Glutamatergic neuron (in vitro differentiated cells): Measurements from ENCODE around the gene SESTD1. TPM values are rescaled to one million over a fixed set of nuclear protein-coding genes. Genes with fewer than 3 reads are reported as not detected.

Source experiments
- DNase-seq: peaks from one replicate; pipeline ENCODE4 v3.0.0; 2022
- H3K27ac Mint-ChIP-seq: one replicate; pipeline ENCODE4 v1.8.0; 2020; ENCODE audit warnings: mild to moderate bottlenecking, mixed read lengths, inconsistent platforms; ENCODE audit not compliant: unreplicated experiment
- H3K27me3 Mint-ChIP-seq: one replicate; pipeline ENCODE4 v1.8.0; 2020; ENCODE audit warnings: mild to moderate bottlenecking, moderate library complexity, mixed read lengths, inconsistent platforms; ENCODE audit not compliant: unreplicated experiment
- H3K36me3 Mint-ChIP-seq: one replicate; pipeline ENCODE4 v1.8.0; 2020; ENCODE audit warnings: mild to moderate bottlenecking, mixed read lengths, inconsistent platforms; ENCODE audit not compliant: unreplicated experiment
- H3K4me1 Mint-ChIP-seq: one replicate; pipeline ENCODE4 v1.8.0; 2020; ENCODE audit warnings: mild to moderate bottlenecking, low read depth, mixed read lengths, inconsistent platforms; ENCODE audit not compliant: unreplicated experiment
- H3K4me3 Mint-ChIP-seq: one replicate; pipeline ENCODE4 v1.8.0; 2020; ENCODE audit warnings: mild to moderate bottlenecking, mixed read lengths, inconsistent platforms; ENCODE audit not compliant: unreplicated experiment
- H3K9me3 Mint-ChIP-seq: one replicate; pipeline ENCODE4 v1.8.0; 2020; ENCODE audit warnings: mild to moderate bottlenecking, moderate library complexity, mixed read lengths, inconsistent platforms; ENCODE audit not compliant: unreplicated experiment
- CTCF ChIP-seq: fragments of 200-600 bp; sonication (generic); IDR thresholded peaks from one replicate; pipeline ENCODE4 v1.5.0; 2021; ENCODE audit not compliant: partially characterized antibody, unreplicated experiment
- total RNA-seq: library from RNA; stranded (reverse); fragmentation: NEBNext Ultra II Directional; extraction: Animal tissue kit (Norgen Biotek cat#: 25700); gene quantifications from one replicate; pipeline ENCODE4 v1.2.1, GENCODE V29; 2021; ENCODE audit not compliant: unreplicated experiment

Gene SESTD1
- total RNA-seq, 1 donor from 2014 or later = 152 TPM

GRCh38 chr2:179195141-179195540, 69.5 kb downstream of the SESTD1 start:
- no peak overlapping the region for H3K4me3 Mint-ChIP-seq
- no peak for TF ChIP-seq CTCF
- no peaks in the 10 kb centered on the region for H3K4me1 Mint-ChIP-seq
- peaks cover 5% of the 10 kb centered on the region for H3K9me3 Mint-ChIP-seq
- no peak for DNase-seq
- H3K36me3 Mint-ChIP-seq = peaks cover 19% of the 10 kb centered on the region
- H3K27ac Mint-ChIP-seq = no peak overlapping the region
- H3K27me3 Mint-ChIP-seq = peaks cover 2% of the 10 kb centered on the region

DNA sequence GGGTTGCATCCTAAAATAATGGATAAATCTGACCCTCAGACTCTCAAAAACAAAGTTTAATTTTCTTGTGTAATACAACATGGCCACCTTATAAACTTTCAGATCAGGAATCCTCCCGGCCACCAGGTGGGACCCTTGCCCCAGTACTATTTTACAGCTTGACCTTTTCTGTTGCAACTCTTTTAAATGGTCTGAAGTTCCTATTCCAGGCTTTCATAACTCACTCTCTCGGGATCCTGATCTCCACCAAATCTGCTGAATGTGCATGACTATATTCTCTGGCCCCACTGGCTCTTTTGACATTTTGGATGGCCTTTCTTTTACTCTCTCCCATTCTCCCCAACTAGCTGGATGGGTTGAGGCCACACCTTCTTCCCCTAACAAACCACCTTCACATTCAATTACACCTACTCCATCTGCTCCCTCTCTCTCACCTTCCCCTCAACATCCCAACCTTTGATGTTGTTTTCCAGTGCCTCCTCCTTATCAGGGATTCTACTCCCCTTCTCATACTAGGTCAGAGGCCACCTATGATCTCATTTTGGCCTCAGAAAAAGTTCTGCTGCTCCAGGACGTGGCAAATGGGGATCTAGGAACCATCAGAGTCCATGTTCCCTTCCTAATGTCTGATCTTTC, 70.8 kb downstream of the SESTD1 start:
- Mint-ChIP-seq H3K27me3 (peaks cover 2% of the 10 kb centered on the region), H3K4me1 (no peaks in the 10 kb centered on the region), H3K9me3 (peaks cover 9% of the 10 kb centered on the region), H3K36me3 (peaks cover 30% of the 10 kb centered on the region), H3K27ac (no peak overlapping the region), H3K4me3 (no peak overlapping the region)
- DNase-seq = no peak
- TF ChIP-seq CTCF = no peak

DNA sequence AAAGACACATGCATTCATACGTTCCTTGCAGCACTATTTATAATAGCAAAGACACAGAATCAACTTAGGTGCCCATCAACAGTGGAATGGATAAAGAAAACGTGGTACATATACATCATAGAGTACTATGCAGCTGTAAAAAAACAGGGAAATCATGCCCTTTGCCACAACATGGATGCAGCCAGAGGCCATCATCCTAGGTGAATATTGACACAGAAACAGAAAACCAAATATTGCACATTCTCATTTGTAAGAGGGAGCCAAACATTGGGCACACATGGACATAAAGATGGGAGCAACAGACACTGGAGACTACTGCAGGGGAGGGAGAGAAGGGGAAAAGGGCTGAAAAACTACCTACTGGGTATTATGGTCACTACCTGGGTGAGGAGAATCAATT, 73.5 kb downstream of the SESTD1 start:
- peaks cover 11% of the 10 kb centered on the region for H3K9me3 Mint-ChIP-seq
- no peak for TF ChIP-seq CTCF
- H3K36me3 Mint-ChIP-seq = peaks cover 37% of the 10 kb centered on the region
- H3K27ac Mint-ChIP-seq = no peak overlapping the region
- H3K4me1 Mint-ChIP-seq = peaks cover 5% of the 10 kb centered on the region
- H3K4me3 Mint-ChIP-seq = no peak overlapping the region
- H3K27me3 Mint-ChIP-seq = peaks cover 2% of the 10 kb centered on the region
- no peak for DNase-seq

- no peak for DNase-seq
- Mint-ChIP-seq H3K36me3 (peaks cover 28% of the 10 kb centered on the region), H3K9me3 (peaks cover 8% of the 10 kb centered on the region), H3K27ac (no peak overlapping the region), H3K4me1 (peaks cover 10% of the 10 kb centered on the region), H3K4me3 (no peak overlapping the region), H3K27me3 (no peaks in the 10 kb centered on the region)
- no peak for TF ChIP-seq CTCF
Measured at GRCh38 chr2:179186126-179186525, 78.5 kb downstream of the SESTD1 start.

DNA sequence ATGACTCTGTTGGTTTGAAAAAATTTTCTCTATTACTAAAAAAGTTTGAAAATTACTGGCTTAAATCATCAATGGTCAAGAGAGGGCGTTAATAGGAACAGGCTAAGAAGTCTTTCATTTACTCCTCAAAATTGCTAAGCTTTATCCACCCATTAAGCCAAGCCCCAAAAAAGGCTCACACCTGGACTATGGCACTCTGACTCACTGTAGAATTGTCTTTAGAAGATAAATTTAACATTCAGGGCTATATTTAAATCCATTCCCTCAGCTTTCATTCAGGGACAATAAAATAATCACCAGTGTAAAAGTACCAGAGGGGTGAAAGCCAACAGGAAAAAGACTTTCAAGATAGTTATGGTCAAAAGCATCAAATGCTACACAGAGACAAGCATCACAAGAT, 80.0 kb downstream of the SESTD1 start:
- H3K27ac Mint-ChIP-seq = no peak overlapping the region
- peaks cover 10% of the 10 kb centered on the region for H3K4me1 Mint-ChIP-seq
- peaks cover 17% of the 10 kb centered on the region for H3K36me3 Mint-ChIP-seq
- H3K9me3 Mint-ChIP-seq = peaks cover 6% of the 10 kb centered on the region
- H3K27me3 Mint-ChIP-seq = no peaks in the 10 kb centered on the region
- H3K4me3 Mint-ChIP-seq = no peak overlapping the region
- DNase-seq = no peak
- no peak for TF ChIP-seq CTCF
